ENCODE data around the gene PROX1. TPM values are rescaled to one million over a fixed set of nuclear protein-coding genes. Genes with fewer than 3 reads are reported as not detected.

Gene PROX1
- total and polyA plus RNA-seq, 9 of the 15 experiments (the other 6 are each of a cell fraction or from before 2014, with no cell fraction given): 0.14 to 0.22 TPM; not detected in 7

- TF ChIP-seq CBFA2T3 (IDR thresholded peaks at IDR 0.05) (peak; percentile 94), PRDM10 (IDR thresholded peaks at IDR 0.05; ENCODE audit: partially characterized antibody) (no peak), VEZF1 (CRISPR knock-in tag; IDR thresholded peaks at IDR 0.05) (peak; percentile 44; the same call in 1 of the 2 replicates), POLR3A (IDR thresholded peaks at IDR 0.05; ENCODE audit: borderline replicate concordance, extremely low read depth, insufficient read depth, insufficient read length) (no peak), ZNF217 (CRISPR knock-in tag; IDR thresholded peaks at IDR 0.05) (no peak), ZNF324 (CRISPR knock-in tag; IDR thresholded peaks at IDR 0.05) (no peak), ZBTB40 (IDR thresholded peaks at IDR 0.05) (no peak), ZBTB40 (CRISPR knock-in tag; IDR thresholded peaks at IDR 0.05) (no peak), TBP (optimal IDR thresholded peaks at IDR 0.05; ENCODE audit: low read depth, low read length) (no peak), ETV6 (IDR thresholded peaks at IDR 0.05; ENCODE audit: borderline replicate concordance in 1 of 2, low read depth in 2 of 2, low read length in 1 of 2) (no peak), ETV6 (CRISPR knock-in tag; IDR thresholded peaks at IDR 0.05; ENCODE audit: borderline replicate concordance) (no peak), SREBF2 (CRISPR knock-in tag; IDR thresholded peaks at IDR 0.05) (no peak)
Observed at GRCh38 chr1:214003233-214003632, 15.5 kb downstream of the PROX1 start (continued).

All from K562 (cell line).